ENCODE measurements around the gene DGKH. TPM values are rescaled to one million over a fixed set of nuclear protein-coding genes. Genes with fewer than 3 reads are reported as not detected.

Gene DGKH, protein sequence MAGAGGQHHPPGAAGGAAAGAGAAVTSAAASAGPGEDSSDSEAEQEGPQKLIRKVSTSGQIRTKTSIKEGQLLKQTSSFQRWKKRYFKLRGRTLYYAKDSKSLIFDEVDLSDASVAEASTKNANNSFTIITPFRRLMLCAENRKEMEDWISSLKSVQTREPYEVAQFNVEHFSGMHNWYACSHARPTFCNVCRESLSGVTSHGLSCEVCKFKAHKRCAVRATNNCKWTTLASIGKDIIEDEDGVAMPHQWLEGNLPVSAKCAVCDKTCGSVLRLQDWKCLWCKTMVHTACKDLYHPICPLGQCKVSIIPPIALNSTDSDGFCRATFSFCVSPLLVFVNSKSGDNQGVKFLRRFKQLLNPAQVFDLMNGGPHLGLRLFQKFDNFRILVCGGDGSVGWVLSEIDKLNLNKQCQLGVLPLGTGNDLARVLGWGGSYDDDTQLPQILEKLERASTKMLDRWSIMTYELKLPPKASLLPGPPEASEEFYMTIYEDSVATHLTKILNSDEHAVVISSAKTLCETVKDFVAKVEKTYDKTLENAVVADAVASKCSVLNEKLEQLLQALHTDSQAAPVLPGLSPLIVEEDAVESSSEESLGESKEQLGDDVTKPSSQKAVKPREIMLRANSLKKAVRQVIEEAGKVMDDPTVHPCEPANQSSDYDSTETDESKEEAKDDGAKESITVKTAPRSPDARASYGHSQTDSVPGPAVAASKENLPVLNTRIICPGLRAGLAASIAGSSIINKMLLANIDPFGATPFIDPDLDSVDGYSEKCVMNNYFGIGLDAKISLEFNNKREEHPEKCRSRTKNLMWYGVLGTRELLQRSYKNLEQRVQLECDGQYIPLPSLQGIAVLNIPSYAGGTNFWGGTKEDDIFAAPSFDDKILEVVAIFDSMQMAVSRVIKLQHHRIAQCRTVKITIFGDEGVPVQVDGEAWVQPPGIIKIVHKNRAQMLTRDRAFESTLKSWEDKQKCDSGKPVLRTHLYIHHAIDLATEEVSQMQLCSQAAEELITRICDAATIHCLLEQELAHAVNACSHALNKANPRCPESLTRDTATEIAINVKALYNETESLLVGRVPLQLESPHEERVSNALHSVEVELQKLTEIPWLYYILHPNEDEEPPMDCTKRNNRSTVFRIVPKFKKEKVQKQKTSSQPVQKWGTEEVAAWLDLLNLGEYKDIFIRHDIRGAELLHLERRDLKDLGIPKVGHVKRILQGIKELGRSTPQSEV
- 7.3 and 7.7 TPM in 2 replicates for total RNA-seq

DNA sequence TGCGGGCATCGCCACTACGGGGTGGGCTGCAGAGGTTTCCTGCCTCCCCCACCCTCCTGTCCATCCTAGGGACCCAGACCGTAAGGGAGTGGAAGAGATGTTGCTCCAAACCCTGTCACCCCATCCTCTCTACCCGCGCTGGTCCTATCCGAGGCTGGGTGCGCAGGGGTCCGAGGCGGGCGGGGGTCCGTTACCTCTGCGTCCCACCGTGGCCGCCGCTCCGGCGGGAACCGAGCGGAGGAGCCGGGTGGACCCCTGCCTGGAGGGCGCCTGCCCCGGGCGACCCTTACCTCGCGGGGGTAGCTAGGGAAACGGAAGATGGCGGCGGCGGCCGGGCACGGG lies at the start of gene DGKH:
Gene DGKH, plus strand, starts transcription at position 307 of the 342 bp plus-strand sequence. CDS start 126 bp downstream, outside the sequence.

DNA sequence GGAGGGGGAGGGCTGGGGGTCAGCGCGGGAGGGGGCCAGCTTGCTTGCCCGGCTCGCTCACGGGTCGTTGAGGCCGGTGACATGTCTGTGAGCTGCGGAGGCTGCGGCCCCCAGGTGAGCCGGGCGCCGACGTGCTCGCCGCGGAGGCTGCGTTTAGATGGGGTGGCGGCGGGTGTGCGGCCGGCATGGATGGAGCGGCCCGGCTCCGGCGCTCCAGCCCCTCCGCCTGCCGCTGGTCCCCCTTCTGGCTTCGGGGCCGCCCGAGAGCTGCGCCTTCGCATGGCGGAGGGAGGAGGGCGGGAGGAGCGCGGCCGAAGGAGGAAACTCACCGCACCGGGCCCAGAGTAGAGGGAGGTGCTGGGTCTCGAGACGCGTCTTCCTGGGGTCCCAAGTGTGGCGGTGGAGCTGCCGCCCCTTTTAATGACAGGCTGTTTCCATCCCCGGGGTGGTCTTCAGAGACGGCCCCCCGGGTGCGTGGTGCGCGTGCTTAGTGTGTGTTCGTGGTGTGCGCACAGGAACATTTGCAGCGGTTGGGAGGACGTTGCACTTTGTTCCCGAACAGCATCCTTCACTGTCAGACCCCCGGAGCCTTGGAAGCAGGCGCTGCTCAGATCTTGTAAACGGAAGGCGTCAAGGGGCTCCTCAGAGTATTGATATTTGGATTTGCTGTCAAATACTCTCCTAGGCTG lies 223.8 kb downstream of the DGKH start, which contains the start of gene AKAP11:
Gene AKAP11, plus strand, starts transcription at position 38 of the 689 bp plus-strand sequence. CDS start 14,197 bp downstream, outside the sequence.

Other genes starting within 250 kb of the DGKH start
- 14.1 and 15.7 TPM in 2 replicates for gene VWA8, start 87.5 kb upstream of the DGKH start, total RNA-seq
- gene AKAP11, start 223.5 kb downstream of the DGKH start, total RNA-seq, result 8.3 and 9.3 TPM in 2 replicates

Measured in hair follicular keratinocyte (primary cell).